Breast epithelium (tissue), 3 donors: ENCODE measurements around the gene ZNF423.

ENCODE experiments used
- CTCF ChIP-seq, 3 donors: fragments of 450-650 bp; IDR thresholded peaks; one replicate each; pipeline ENCODE4 v1.5.1; 2016 to 2017; ENCODE audit warnings: antibody characterized with exemption in 3 of 3, mild to moderate bottlenecking in 3 of 3, moderate library complexity in 3 of 3
- POLR2A ChIP-seq: fragments of 450-650 bp; IDR thresholded peaks from one replicate; pipeline ENCODE4 v1.6.1; 2016; ENCODE audit warnings: antibody characterized with exemption, mild to moderate bottlenecking, moderate library complexity
- POLR2AphosphoS5 ChIP-seq, 3 donors: sonication (generic); formaldehyde crosslinking; IDR thresholded peaks; one replicate each; pipeline ENCODE4 v1.6.1; 2017; ENCODE audit warnings: antibody characterized with exemption in 3 of 3

- TF ChIP-seq CTCF (IDR thresholded peaks at IDR 0.05) (no peak), POLR2AphosphoS5 (IDR thresholded peaks at IDR 0.05) (no peak), POLR2A (no peak)
Observed at GRCh38 chr16:49552313-49552928, 303.5 kb downstream of the ZNF423 start.
